Measurements from ENCODE around the gene NCAM1.

Gene NCAM1

GRCh38 chr11:113167599-113167998, 206.4 kb downstream of the NCAM1 start (continued):
- TF ChIP-seq, protein P1, sequence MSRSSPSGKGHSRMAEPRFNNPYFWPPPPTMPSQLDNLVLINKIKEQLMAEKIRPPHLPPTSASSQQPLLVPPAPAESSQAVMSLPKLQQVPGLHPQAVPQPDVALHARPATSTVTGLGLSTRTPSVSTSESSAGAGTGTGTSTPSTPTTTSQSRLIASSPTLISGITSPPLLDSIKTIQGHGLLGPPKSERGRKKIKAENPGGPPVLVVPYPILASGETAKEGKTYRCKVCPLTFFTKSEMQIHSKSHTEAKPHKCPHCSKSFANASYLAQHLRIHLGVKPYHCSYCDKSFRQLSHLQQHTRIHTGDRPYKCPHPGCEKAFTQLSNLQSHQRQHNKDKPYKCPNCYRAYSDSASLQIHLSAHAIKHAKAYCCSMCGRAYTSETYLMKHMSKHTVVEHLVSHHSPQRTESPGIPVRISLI (tag by site-specific recombination; IDR thresholded peaks at IDR 0.05), result no peak
- TF ChIP-seq ZNF26 (tag by site-specific recombination; IDR thresholded peaks at IDR 0.05), result no peak

GRCh38 chr11:113168354-113169342, 207.4 kb downstream of the NCAM1 start:
- peaks cover 3% of the 10 kb centered on the region; the same call in 1 of the 2 replicates for H3K4me1 ChIP-seq (ENCODE audit: control insufficient read depth, insufficient read depth, low read length)
- no peaks in the 10 kb centered on the region for H3K36me3 ChIP-seq (ENCODE audit: control insufficient read depth in 2 of 2, insufficient read depth in 1 of 2, low read length in 2 of 2)
- H3K9me3 ChIP-seq (ENCODE audit: control insufficient read depth, insufficient read depth, low read depth, low read length), result no peaks in the 10 kb centered on the region
- ChIA-PET POLR2A (interaction anchor here (1.0 kb wide), 1 partner anchor 10 kb away, joined by 3 read pairs; no protein-coding TSS in a partner anchor), CTCF (interaction anchor here (0.6 kb wide), 2 partner anchors 580 to 726 kb away, joined by 3 read pairs; no protein-coding TSS in a partner anchor)
- TF ChIP-seq GFI1B (tag by site-specific recombination; IDR thresholded peaks at IDR 0.05) (no peak), ZBTB17 (tag by site-specific recombination; IDR thresholded peaks at IDR 0.05) (peak; percentile 1), PRDM6 (tag by site-specific recombination; IDR thresholded peaks at IDR 0.05) (peak; percentile 61), TRIM28 (IDR thresholded peaks at IDR 0.05; ENCODE audit: borderline replicate concordance, low read length) (0 out of 2 replicates have a peak, but pooled peaks have one; percentile 10), ZNF24 (tag by site-specific recombination; IDR thresholded peaks at IDR 0.05) (no peak), OSR2 (tag by site-specific recombination; IDR thresholded peaks at IDR 0.05) (0 out of 2 replicates have a peak, but pooled peaks have one; percentile 34), BCL11B (tag by site-specific recombination; IDR thresholded peaks at IDR 0.05; ENCODE audit: low read depth) (no peak), ZNF157 (tag by site-specific recombination; IDR thresholded peaks at IDR 0.05) (no peak), FEZF1 (tag by site-specific recombination; IDR thresholded peaks at IDR 0.05) (no peak), EGR2 (tag by site-specific recombination; IDR thresholded peaks at IDR 0.05; ENCODE audit: low read depth) (no peak), ZNF292 (tag by site-specific recombination; IDR thresholded peaks at IDR 0.05; ENCODE audit: borderline replicate concordance, low read depth) (no peak), ZNF302 (tag by site-specific recombination; IDR thresholded peaks at IDR 0.05; ENCODE audit: low read depth) (no peak), BCL6B (tag by site-specific recombination; IDR thresholded peaks at IDR 0.05) (no peak), ZNF600 (tag by site-specific recombination; IDR thresholded peaks at IDR 0.05) (0 out of 2 replicates have a peak, but pooled peaks have one; percentile 40), ZSCAN4 (tag by site-specific recombination; IDR thresholded peaks at IDR 0.05) (peak; percentile 74), SP7 (tag by site-specific recombination; IDR thresholded peaks at IDR 0.05) (peak; percentile 97)
- TF ChIP-seq, protein P2, sequence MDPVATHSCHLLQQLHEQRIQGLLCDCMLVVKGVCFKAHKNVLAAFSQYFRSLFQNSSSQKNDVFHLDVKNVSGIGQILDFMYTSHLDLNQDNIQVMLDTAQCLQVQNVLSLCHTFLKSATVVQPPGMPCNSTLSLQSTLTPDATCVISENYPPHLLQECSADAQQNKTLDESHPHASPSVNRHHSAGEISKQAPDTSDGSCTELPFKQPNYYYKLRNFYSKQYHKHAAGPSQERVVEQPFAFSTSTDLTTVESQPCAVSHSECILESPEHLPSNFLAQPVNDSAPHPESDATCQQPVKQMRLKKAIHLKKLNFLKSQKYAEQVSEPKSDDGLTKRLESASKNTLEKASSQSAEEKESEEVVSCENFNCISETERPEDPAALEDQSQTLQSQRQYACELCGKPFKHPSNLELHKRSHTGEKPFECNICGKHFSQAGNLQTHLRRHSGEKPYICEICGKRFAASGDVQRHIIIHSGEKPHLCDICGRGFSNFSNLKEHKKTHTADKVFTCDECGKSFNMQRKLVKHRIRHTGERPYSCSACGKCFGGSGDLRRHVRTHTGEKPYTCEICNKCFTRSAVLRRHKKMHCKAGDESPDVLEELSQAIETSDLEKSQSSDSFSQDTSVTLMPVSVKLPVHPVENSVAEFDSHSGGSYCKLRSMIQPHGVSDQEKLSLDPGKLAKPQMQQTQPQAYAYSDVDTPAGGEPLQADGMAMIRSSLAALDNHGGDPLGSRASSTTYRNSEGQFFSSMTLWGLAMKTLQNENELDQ (tag by site-specific recombination; IDR thresholded peaks at IDR 0.05; ENCODE audit: low read depth), result no peak
- no peak overlapping the region for H3K27ac ChIP-seq (ENCODE audit: extremely low read depth, low read depth, low read length)
- H3K4me3 ChIP-seq (ENCODE audit: low read depth, low read length), result no peak overlapping the region

Measured in HEK293 (cell line).